DMS79 (cell line): ENCODE measurements around the gene ABLIM2.
"Not testable (repeated sequence)": the region's sequence is repeated elsewhere in the genome, so short reads cannot be mapped to it uniquely, and the experiment has no call there.

ENCODE experiments used
- DNase-seq: peaks from one replicate; lab custom pipeline; 2025; lab: John Stamatoyannopoulos, UW

Gene ABLIM2

GRCh38 chr4:7933651-7934510, 224.7 kb downstream of the ABLIM2 start:
- DNase-seq: no peak

- no peak for DNase-seq
Observed at GRCh38 chr4:7932287-7932686, 226.3 kb downstream of the ABLIM2 start.

GRCh38 chr4:7929118-7929951, 229.3 kb downstream of the ABLIM2 start:
- DNase-seq: no peak

GRCh38 chr4:7928711-7929110, 229.9 kb downstream of the ABLIM2 start:
- no peak for DNase-seq

- no peak for DNase-seq
Observed at GRCh38 chr4:7926822-7927221, 231.8 kb downstream of the ABLIM2 start.

GRCh38 chr4:7924570-7924969, 234.0 kb downstream of the ABLIM2 start:
- no peak for DNase-seq

GRCh38 chr4:7924163-7924562, 234.4 kb downstream of the ABLIM2 start:
- DNase-seq: no peak

GRCh38 chr4:7922466-7922865, 236.1 kb downstream of the ABLIM2 start:
- DNase-seq: no peak

GRCh38 chr4:7918981-7919380, 239.6 kb downstream of the ABLIM2 start:
- DNase-seq: no peak

GRCh38 chr4:7918187-7918586, 240.4 kb downstream of the ABLIM2 start:
- DNase-seq: not testable (repeated sequence)

- DNase-seq: no peak
Observed at GRCh38 chr4:7917669-7918068, 240.9 kb downstream of the ABLIM2 start.

GRCh38 chr4:7915875-7916242, 242.8 kb downstream of the ABLIM2 start:
- DNase-seq: no peak
